HL-60 (cell line): ENCODE data around the gene GAPDHS.

Source experiments
- GABPA ChIP-seq: IDR thresholded peaks from 2 replicates; pipeline ENCODE4 v1.6.1; 2012; ENCODE audit warnings: low read depth
- POLR2AphosphoS5 ChIP-seq: IDR thresholded peaks from 2 replicates; pipeline ENCODE4 v1.6.1; 2012; ENCODE audit warnings: low read depth
- TF ChIP-seq, protein P1 (sequence below): IDR thresholded peaks from one replicate; pipeline ENCODE4 v1.5.1; 2011; ENCODE audit warnings: low read length, control low read depth, inconsistent platforms; ENCODE audit not compliant: insufficient read depth
- TF ChIP-seq, protein P2 (sequence below): IDR thresholded peaks from 2 replicates; pipeline ENCODE4 v1.6.1; 2012; ENCODE audit warnings: low read depth; ENCODE audit not compliant: insufficient replicate concordance

DNA sequence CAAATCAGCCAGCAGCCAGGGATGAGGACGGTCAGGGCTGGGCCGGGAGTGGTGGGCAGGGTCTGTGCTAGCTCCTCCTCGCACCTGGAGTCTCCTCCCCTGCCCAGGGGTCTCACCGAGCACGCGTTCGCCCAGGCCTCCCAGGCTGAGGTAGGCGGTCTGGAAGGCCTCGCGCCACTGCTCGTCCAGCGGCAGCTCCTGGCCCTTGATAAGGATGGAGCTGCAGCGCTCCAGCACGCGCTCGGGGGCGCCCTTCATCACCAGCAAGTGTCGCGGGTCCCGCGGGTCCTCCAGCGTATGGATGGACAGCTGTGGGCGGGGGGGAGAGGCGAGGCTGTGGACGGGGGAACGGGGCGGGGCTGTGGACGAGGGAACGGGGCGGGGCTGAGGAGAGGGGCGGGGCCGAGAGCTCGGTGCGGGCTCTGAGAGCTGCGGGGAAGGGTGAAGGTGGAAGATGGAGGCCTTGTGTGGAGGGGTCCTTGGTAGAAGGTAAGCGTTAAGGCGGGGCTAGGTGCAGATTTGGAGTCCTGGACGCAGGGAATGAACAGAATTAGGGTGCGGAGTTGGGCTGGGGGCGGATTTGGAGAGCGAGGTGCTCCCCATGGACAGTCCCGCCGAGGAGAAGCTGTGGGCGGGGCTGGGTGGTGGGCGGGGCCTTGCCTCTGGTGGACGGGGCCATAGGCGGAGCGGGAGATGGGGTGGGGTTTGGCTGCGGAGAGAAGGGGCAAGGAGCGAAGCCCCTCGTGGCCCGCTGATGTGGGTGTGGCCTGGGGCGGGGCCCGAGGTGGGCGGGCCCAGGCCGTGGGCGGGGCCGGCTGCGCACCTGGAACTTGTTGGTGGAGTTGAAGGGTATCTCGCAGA lies 24.5 kb downstream of the GAPDHS start:
- TF ChIP-seq, protein P1, sequence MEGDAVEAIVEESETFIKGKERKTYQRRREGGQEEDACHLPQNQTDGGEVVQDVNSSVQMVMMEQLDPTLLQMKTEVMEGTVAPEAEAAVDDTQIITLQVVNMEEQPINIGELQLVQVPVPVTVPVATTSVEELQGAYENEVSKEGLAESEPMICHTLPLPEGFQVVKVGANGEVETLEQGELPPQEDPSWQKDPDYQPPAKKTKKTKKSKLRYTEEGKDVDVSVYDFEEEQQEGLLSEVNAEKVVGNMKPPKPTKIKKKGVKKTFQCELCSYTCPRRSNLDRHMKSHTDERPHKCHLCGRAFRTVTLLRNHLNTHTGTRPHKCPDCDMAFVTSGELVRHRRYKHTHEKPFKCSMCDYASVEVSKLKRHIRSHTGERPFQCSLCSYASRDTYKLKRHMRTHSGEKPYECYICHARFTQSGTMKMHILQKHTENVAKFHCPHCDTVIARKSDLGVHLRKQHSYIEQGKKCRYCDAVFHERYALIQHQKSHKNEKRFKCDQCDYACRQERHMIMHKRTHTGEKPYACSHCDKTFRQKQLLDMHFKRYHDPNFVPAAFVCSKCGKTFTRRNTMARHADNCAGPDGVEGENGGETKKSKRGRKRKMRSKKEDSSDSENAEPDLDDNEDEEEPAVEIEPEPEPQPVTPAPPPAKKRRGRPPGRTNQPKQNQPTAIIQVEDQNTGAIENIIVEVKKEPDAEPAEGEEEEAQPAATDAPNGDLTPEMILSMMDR = no peak
- TF ChIP-seq POLR2AphosphoS5 (no peak), GABPA (no peak)
- TF ChIP-seq, protein P2, sequence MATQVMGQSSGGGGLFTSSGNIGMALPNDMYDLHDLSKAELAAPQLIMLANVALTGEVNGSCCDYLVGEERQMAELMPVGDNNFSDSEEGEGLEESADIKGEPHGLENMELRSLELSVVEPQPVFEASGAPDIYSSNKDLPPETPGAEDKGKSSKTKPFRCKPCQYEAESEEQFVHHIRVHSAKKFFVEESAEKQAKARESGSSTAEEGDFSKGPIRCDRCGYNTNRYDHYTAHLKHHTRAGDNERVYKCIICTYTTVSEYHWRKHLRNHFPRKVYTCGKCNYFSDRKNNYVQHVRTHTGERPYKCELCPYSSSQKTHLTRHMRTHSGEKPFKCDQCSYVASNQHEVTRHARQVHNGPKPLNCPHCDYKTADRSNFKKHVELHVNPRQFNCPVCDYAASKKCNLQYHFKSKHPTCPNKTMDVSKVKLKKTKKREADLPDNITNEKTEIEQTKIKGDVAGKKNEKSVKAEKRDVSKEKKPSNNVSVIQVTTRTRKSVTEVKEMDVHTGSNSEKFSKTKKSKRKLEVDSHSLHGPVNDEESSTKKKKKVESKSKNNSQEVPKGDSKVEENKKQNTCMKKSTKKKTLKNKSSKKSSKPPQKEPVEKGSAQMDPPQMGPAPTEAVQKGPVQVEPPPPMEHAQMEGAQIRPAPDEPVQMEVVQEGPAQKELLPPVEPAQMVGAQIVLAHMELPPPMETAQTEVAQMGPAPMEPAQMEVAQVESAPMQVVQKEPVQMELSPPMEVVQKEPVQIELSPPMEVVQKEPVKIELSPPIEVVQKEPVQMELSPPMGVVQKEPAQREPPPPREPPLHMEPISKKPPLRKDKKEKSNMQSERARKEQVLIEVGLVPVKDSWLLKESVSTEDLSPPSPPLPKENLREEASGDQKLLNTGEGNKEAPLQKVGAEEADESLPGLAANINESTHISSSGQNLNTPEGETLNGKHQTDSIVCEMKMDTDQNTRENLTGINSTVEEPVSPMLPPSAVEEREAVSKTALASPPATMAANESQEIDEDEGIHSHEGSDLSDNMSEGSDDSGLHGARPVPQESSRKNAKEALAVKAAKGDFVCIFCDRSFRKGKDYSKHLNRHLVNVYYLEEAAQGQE = no peak
